Gastrocnemius medialis (tissue), 4 donors: Measurements from ENCODE around the gene VPS9D1. TPM values are rescaled to one million over a fixed set of nuclear protein-coding genes. Genes with fewer than 3 reads are reported as not detected.

Experiments used
- ATAC-seq, 2 donors: fragments of 150-250 bp; one replicate each; pipeline ENCODE4 v1.9.1; 2016
- DNase-seq, 2 donors: peaks; one replicate each; pipeline ENCODE4 v3.0.0-alpha.2; 2019
- H3K27ac ChIP-seq, 4 donors: fragments of 200-600 bp; sonication (generic); 1 replicate in 1 of 4; 2 replicates in 3 of 4; pipeline ENCODE4 v1.5.1; 2016 to 2018; ENCODE audit warnings: mild to moderate bottlenecking in 2 of 4, moderate library complexity in 1 of 4
- H3K27me3 ChIP-seq, 3 donors: fragments of 200-600 bp; sonication (generic) in 2 of 3; 1 replicate in 1 of 3; 2 replicates in 2 of 3; pipeline versions ENCODE4 v1.5.1 to v1.6.0; 2016 to 2019; ENCODE audit warnings: mild to moderate bottlenecking in 1 of 3, moderate library complexity in 1 of 3
- H3K36me3 ChIP-seq, 2 donors: fragments of 200-600 bp; sonication (generic) in 1 of 2; one replicate each; pipeline ENCODE4 v1.5.1; 2017 to 2018
- H3K4me1 ChIP-seq, 2 donors: fragments of 200-600 bp; sonication (generic) in 1 of 2; one replicate each; pipeline ENCODE4 v1.5.1; 2016 to 2017; ENCODE audit warnings: mild to moderate bottlenecking in 2 of 2
- H3K4me3 ChIP-seq, 4 donors: fragments of 200-600 bp; sonication (generic) in 3 of 4; 1 replicate in 1 of 4; 2 replicates in 3 of 4; pipeline ENCODE4 v1.5.1; 2016 to 2019; ENCODE audit warnings: mild to moderate bottlenecking in 2 of 4
- H3K9me3 ChIP-seq, 3 donors: fragments of 200-600 bp; sonication (generic) in 2 of 3; 1 replicate in 1 of 3; 2 replicates in 2 of 3; pipeline ENCODE4 v1.5.1; 2016 to 2019
- CTCF ChIP-seq, 5 experiments: fragments of 450-650 bp in 3 of 5; fragments of 200-600 bp in 2 of 5; sonication (generic) in 2 of 5; IDR thresholded peaks in 4 of 5; conservative IDR thresholded peaks in 1 of 5; 1 replicate in 4 of 5; 2 replicates in 1 of 5; pipeline ENCODE4 v1.5.1; 2016 to 2019; ENCODE audit warnings: antibody characterized with exemption in 5 of 5, mild to moderate bottlenecking in 3 of 5, moderate library complexity in 3 of 5
- POLR2A ChIP-seq, 2 donors: fragments of 450-650 bp; IDR thresholded peaks; one replicate each; pipeline ENCODE4 v1.6.1; 2017; ENCODE audit warnings: antibody characterized with exemption in 2 of 2, mild to moderate bottlenecking in 2 of 2, moderate library complexity in 2 of 2
- in situ Hi-C, 4 donors: fragments of 200-750 bp; cut with MboI; loops; one replicate each; pipeline versions ENCODE4 v1.15.0 to v1.8.0; 2017; ENCODE audit warnings: low sequenced_read_pairs in 4 of 4
- intact Hi-C: fragments of 100-400 bp; cut with DNase I; formaldehyde crosslinking; loops from one replicate; pipeline ENCODE4 v1.15.1; 2023; ENCODE audit warnings: low total_unique reads
- total RNA-seq, 4 donors: library from RNA; depleted of rRNA; stranded (reverse); fragments of >200 nt; gene quantifications; one replicate each; pipeline versions ENCODE4 v1.1.0 to v1.2.3, GENCODE V29; 2016

VPS9D1 gene
- total RNA-seq, 4 donors from 2014 or later = 2.3 to 9.4 (median 3.4) TPM

GRCh38 chr16:89711601-89712273 lies 9.0 kb downstream of the VPS9D1 start:
- H3K27me3 ChIP-seq = peaks cover 0 to 6% (median 0%) of the 10 kb centered on the region in 3 donors
- DNase-seq = no peak
- no peak for ATAC-seq
- H3K36me3 ChIP-seq = no peaks in the 10 kb centered on the region
- no peaks in the 10 kb centered on the region for H3K9me3 ChIP-seq
- intact Hi-C loops = no loop called here
- TF ChIP-seq POLR2A (IDR thresholded peaks at IDR 0.05) (no peak), CTCF (IDR thresholded peaks at IDR 0.05 in 4 of 5, conservative IDR thresholded peaks at IDR 0.05 in 1 of 5) (no peak)
- in situ Hi-C loops = no loop called here
- peak overlapping the region in 1 of 4 donors; percentile 7 for H3K4me3 ChIP-seq
- H3K27ac ChIP-seq = no peak overlapping the region
- H3K4me1 ChIP-seq = no peaks in the 10 kb centered on the region

- in situ Hi-C loops = no loop called here
- H3K27me3 ChIP-seq = peaks cover 0 to 6% (median 0%) of the 10 kb centered on the region in 3 donors
- DNase-seq (no peak), ATAC-seq (no peak)
- no peak overlapping the region for H3K4me3 ChIP-seq
- H3K4me1 ChIP-seq = no peaks in the 10 kb centered on the region
- no peaks in the 10 kb centered on the region for H3K36me3 ChIP-seq
- H3K9me3 ChIP-seq = no peaks in the 10 kb centered on the region
- H3K27ac ChIP-seq = no peak overlapping the region
- TF ChIP-seq CTCF (IDR thresholded peaks at IDR 0.05 in 4 of 5, conservative IDR thresholded peaks at IDR 0.05 in 1 of 5) = no peak
- TF ChIP-seq POLR2A (IDR thresholded peaks at IDR 0.05) = no peak
- intact Hi-C loops = no loop called here
Measured at GRCh38 chr16:89710709-89711564, 9.8 kb downstream of the VPS9D1 start.

- H3K4me3 ChIP-seq = no peak overlapping the region
- no peaks in the 10 kb centered on the region for H3K36me3 ChIP-seq
- in situ Hi-C loops (loop anchor here in 2 of 4 donors (10.0 kb wide), 2 partner anchors 85 to 165 kb away; partner anchors contain the start of gene TCF25 (in 1 of the 2)), intact Hi-C loops (no loop called here)
- peaks cover 0 to 6% (median 0%) of the 10 kb centered on the region in 3 donors for H3K27me3 ChIP-seq
- ATAC-seq (no peak), DNase-seq (no peak)
- H3K27ac ChIP-seq = no peak overlapping the region
- H3K4me1 ChIP-seq = no peaks in the 10 kb centered on the region
- TF ChIP-seq POLR2A (IDR thresholded peaks at IDR 0.05) (no peak), CTCF (IDR thresholded peaks at IDR 0.05 in 4 of 5, conservative IDR thresholded peaks at IDR 0.05 in 1 of 5) (no peak)
- H3K9me3 ChIP-seq = no peaks in the 10 kb centered on the region
Measured at GRCh38 chr16:89709716-89710432, 10.8 kb downstream of the VPS9D1 start.

- no peak for DNase-seq
- no peak overlapping the region for H3K4me3 ChIP-seq
- intact Hi-C loops (no loop called here), in situ Hi-C loops (loop anchor here in 2 of 4 donors (10.0 kb wide), 2 partner anchors 86 to 166 kb away; partner anchors contain the start of gene TCF25 (in 1 of the 2))
- peaks cover 2 to 6% (median 5%) of the 10 kb centered on the region in 3 donors for H3K27me3 ChIP-seq
- H3K9me3 ChIP-seq = no peaks in the 10 kb centered on the region
- no peak overlapping the region for H3K27ac ChIP-seq
- H3K36me3 ChIP-seq = no peaks in the 10 kb centered on the region
- no peaks in the 10 kb centered on the region for H3K4me1 ChIP-seq
- ATAC-seq = no peak
- TF ChIP-seq CTCF (IDR thresholded peaks at IDR 0.05 in 4 of 5, conservative IDR thresholded peaks at IDR 0.05 in 1 of 5) (no peak), POLR2A (IDR thresholded peaks at IDR 0.05) (no peak)
Measured at GRCh38 chr16:89709166-89709565, 11.5 kb downstream of the VPS9D1 start.
